ENCODE measurements around the gene ADGRV1.

- TF ChIP-seq POLR2AphosphoS5 (IDR thresholded peaks at IDR 0.05; ENCODE audit: borderline replicate concordance, low read depth, low read length): no peak
- TF ChIP-seq EZH2 (IDR thresholded peaks at IDR 0.05): no peak
Measured at GRCh38 chr5:91126448-91126847, 567.9 kb downstream of the ADGRV1 start.

All from SK-N-MC (cell line).